ENCODE data around the gene SCTR. TPM values are rescaled to one million over a fixed set of nuclear protein-coding genes. Genes with fewer than 3 reads are reported as not detected.

The SCTR gene
- total RNA-seq, 1 experiment from 2014 or later = not detected

GRCh38 chr2:119419803-119420508, 104.3 kb downstream of the SCTR start:
- TF ChIP-seq SIN3A (IDR thresholded peaks at IDR 0.05; ENCODE audit: borderline replicate concordance, insufficient read depth, low read depth, low read length) (no peak), POLR2AphosphoS5 (IDR thresholded peaks at IDR 0.05; ENCODE audit: low read depth, low read length) (no peak), TCF7L2 (IDR thresholded peaks at IDR 0.05; ENCODE audit: low read depth, low read length) (no peak)
- TF ChIP-seq, protein P1, sequence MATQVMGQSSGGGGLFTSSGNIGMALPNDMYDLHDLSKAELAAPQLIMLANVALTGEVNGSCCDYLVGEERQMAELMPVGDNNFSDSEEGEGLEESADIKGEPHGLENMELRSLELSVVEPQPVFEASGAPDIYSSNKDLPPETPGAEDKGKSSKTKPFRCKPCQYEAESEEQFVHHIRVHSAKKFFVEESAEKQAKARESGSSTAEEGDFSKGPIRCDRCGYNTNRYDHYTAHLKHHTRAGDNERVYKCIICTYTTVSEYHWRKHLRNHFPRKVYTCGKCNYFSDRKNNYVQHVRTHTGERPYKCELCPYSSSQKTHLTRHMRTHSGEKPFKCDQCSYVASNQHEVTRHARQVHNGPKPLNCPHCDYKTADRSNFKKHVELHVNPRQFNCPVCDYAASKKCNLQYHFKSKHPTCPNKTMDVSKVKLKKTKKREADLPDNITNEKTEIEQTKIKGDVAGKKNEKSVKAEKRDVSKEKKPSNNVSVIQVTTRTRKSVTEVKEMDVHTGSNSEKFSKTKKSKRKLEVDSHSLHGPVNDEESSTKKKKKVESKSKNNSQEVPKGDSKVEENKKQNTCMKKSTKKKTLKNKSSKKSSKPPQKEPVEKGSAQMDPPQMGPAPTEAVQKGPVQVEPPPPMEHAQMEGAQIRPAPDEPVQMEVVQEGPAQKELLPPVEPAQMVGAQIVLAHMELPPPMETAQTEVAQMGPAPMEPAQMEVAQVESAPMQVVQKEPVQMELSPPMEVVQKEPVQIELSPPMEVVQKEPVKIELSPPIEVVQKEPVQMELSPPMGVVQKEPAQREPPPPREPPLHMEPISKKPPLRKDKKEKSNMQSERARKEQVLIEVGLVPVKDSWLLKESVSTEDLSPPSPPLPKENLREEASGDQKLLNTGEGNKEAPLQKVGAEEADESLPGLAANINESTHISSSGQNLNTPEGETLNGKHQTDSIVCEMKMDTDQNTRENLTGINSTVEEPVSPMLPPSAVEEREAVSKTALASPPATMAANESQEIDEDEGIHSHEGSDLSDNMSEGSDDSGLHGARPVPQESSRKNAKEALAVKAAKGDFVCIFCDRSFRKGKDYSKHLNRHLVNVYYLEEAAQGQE (IDR thresholded peaks at IDR 0.05; ENCODE audit: insufficient read depth in 1 of 2, low read depth in 2 of 2, low read length in 1 of 2) = no peak
- TF ChIP-seq, protein P2, sequence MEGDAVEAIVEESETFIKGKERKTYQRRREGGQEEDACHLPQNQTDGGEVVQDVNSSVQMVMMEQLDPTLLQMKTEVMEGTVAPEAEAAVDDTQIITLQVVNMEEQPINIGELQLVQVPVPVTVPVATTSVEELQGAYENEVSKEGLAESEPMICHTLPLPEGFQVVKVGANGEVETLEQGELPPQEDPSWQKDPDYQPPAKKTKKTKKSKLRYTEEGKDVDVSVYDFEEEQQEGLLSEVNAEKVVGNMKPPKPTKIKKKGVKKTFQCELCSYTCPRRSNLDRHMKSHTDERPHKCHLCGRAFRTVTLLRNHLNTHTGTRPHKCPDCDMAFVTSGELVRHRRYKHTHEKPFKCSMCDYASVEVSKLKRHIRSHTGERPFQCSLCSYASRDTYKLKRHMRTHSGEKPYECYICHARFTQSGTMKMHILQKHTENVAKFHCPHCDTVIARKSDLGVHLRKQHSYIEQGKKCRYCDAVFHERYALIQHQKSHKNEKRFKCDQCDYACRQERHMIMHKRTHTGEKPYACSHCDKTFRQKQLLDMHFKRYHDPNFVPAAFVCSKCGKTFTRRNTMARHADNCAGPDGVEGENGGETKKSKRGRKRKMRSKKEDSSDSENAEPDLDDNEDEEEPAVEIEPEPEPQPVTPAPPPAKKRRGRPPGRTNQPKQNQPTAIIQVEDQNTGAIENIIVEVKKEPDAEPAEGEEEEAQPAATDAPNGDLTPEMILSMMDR (IDR thresholded peaks at IDR 0.05) = no peak
- CTCF ChIA-PET = no interaction called here
- BruUV-seq (replicated peaks) = no TSS peak

GRCh38 chr2:119419065-119419464, 105.2 kb downstream of the SCTR start:
- intact Hi-C loops (cut with micrococcal nuclease; ENCODE audit: unreplicated experiment) = no loop called here
- no peak overlapping the region for H3K4me3 ChIP-seq (ENCODE audit: low read depth in 2 of 2, low read length in 2 of 2)
- DNase-seq (ENCODE audit: low read depth, low spot score) (no peak), ATAC-seq (no peak)
- H3K36me3 ChIP-seq (ENCODE audit: control insufficient read depth, insufficient read depth, low read length) = no peaks in the 10 kb centered on the region
- H3K27ac ChIP-seq (ENCODE audit: low read length) = no peak overlapping the region
- no peaks in the 10 kb centered on the region for H3K4me1 ChIP-seq (ENCODE audit: control insufficient read depth, insufficient read depth, low read length)
- ChIA-PET POLR2A (no interaction called here), CTCF (no interaction called here)
- H3K9me3 ChIP-seq (ENCODE audit: control insufficient read depth, insufficient read depth, low read depth, low read length) = no peaks in the 10 kb centered on the region
- no TSS peak for BruUV-seq (replicated peaks)
- in situ Hi-C loops (cut with HindIII; ENCODE audit: low pct_unique_long_range_greater_than_20kb, low sequenced_read_pairs) = no loop called here
- TF ChIP-seq POLR2AphosphoS5 (IDR thresholded peaks at IDR 0.05; ENCODE audit: low read depth, low read length) = no peak
- TF ChIP-seq, protein P1 (IDR thresholded peaks at IDR 0.05; ENCODE audit: insufficient read depth in 1 of 2, low read depth in 2 of 2, low read length in 1 of 2) = no peak
- no peak for TF ChIP-seq TCF7L2 (IDR thresholded peaks at IDR 0.05; ENCODE audit: low read depth, low read length)
- TF ChIP-seq, protein P2 (IDR thresholded peaks at IDR 0.05) = no peak
- TF ChIP-seq SIN3A (IDR thresholded peaks at IDR 0.05; ENCODE audit: borderline replicate concordance, insufficient read depth, low read depth, low read length) = no peak
- peaks cover 6% of the 10 kb centered on the region for H3K27me3 ChIP-seq (ENCODE audit: control insufficient read depth, insufficient read depth, low read length)

More at GRCh38 chr2:119419803-119420508, 104.3 kb downstream of the SCTR start:
- intact Hi-C loops (cut with micrococcal nuclease; ENCODE audit: unreplicated experiment) = no loop called here
- no peaks in the 10 kb centered on the region for H3K36me3 ChIP-seq (ENCODE audit: control insufficient read depth, insufficient read depth, low read length)
- no peak overlapping the region for H3K4me3 ChIP-seq (ENCODE audit: low read depth in 2 of 2, low read length in 2 of 2)
- in situ Hi-C loops (cut with HindIII; ENCODE audit: low pct_unique_long_range_greater_than_20kb, low sequenced_read_pairs) = no loop called here
- POLR2A ChIA-PET = no interaction called here
- DNase-seq (ENCODE audit: low read depth, low spot score) = no peak
- H3K9me3 ChIP-seq (ENCODE audit: control insufficient read depth, insufficient read depth, low read depth, low read length) = no peaks in the 10 kb centered on the region
- peaks cover 7% of the 10 kb centered on the region for H3K27me3 ChIP-seq (ENCODE audit: control insufficient read depth, insufficient read depth, low read length)
- no peak for ATAC-seq
- H3K27ac ChIP-seq (ENCODE audit: low read length) = no peak overlapping the region
- H3K4me1 ChIP-seq (ENCODE audit: control insufficient read depth, insufficient read depth, low read length) = no peaks in the 10 kb centered on the region

Measured in Panc1 (cell line).